SK-N-SH (cell line): Measurements from ENCODE around the gene CRYBG1. TPM values are rescaled to one million over a fixed set of nuclear protein-coding genes. Genes with fewer than 3 reads are reported as not detected.

Experiments used
- CTCF ChIA-PET: fragments of 300-600, 350-600 bp; formaldehyde crosslinking; extraction: SDS; loops from one replicate; lab custom pipeline; 2021; lab: Yijun Ruan, JAX
- POLR2A ChIA-PET: fragments of 350-600 bp; sonication (Branson Sonifier 250); formaldehyde crosslinking; extraction: SDS; loops from one replicate; lab custom pipeline; 2020; ENCODE audit warnings: antibody characterized with exemption, inconsistent platforms; lab: Yijun Ruan, JAX
- DNase-seq: peaks from one replicate; pipeline ENCODE4 v3.0.0; 2012
- H2AFZ ChIP-seq: fragments of 200-600 bp; sonication (generic); 2 replicates; pipeline ENCODE4 v1.8.1; 2016; ENCODE audit warnings: antibody characterized with exemption, mild to moderate bottlenecking, low read depth
- H3F3A ChIP-seq: fragments of 200-600 bp; sonication (generic); replicated peaks from 2 replicates; pipeline ENCODE3; 2016; ENCODE audit warnings: antibody characterized with exemption, mild to moderate bottlenecking; ENCODE audit not compliant: insufficient read depth
- H3K27ac ChIP-seq, 2 experiments: fragments of 200-500 bp in 1 of 2; fragments of 200-600 bp in 1 of 2; sonication (Bioruptor generic) in 1 of 2; sonication (generic), shearing (Covaris generic) in 1 of 2; 2 replicates each; pipeline versions ENCODE4 v1.5.1 to v1.6.1; 2014 to 2016; ENCODE audit warnings: low read depth in 2 of 2, inconsistent platforms in 1 of 2, low read length in 1 of 2, mild to moderate bottlenecking in 1 of 2, mixed read lengths in 1 of 2
- H3K27me3 ChIP-seq: fragments of 200-600 bp; sonication (generic), shearing (Covaris generic); 2 replicates; pipeline ENCODE4 v1.6.1; 2016; ENCODE audit warnings: mixed run types; ENCODE audit not compliant: insufficient read depth
- H3K36me3 ChIP-seq, 2 experiments: fragments of 200-500 bp in 1 of 2; fragments of 200-600 bp in 1 of 2; sonication (Bioruptor generic) in 1 of 2; sonication (generic) in 1 of 2; replicated peaks in 1 of 2; 2 replicates each; pipeline versions ENCODE3 to v1.5.1; 2014 to 2016; ENCODE audit warnings: low read length in 1 of 2, mild to moderate bottlenecking in 1 of 2; ENCODE audit not compliant: insufficient read depth in 2 of 2, control insufficient read depth in 1 of 2
- H3K4me1 ChIP-seq, 2 experiments: fragments of 200-500 bp in 1 of 2; fragments of 200-600 bp in 1 of 2; sonication (Bioruptor generic) in 1 of 2; sonication (generic), shearing (Covaris generic) in 1 of 2; 2 replicates each; pipeline versions ENCODE4 v1.5.1 to v1.6.1; 2014 to 2016; ENCODE audit warnings: low read depth in 1 of 2, low read length in 1 of 2, mixed run types in 1 of 2; ENCODE audit not compliant: insufficient read depth in 2 of 2, control insufficient read depth in 1 of 2
- H3K4me2 ChIP-seq: fragments of 200-600 bp; sonication (generic), shearing (Covaris generic); 2 replicates; pipeline ENCODE4 v1.6.1; 2017; ENCODE audit warnings: mixed run types
- H3K4me3 ChIP-seq, 2 experiments: fragments of 200-500 bp in 1 of 2; fragments of 200-600 bp in 1 of 2; sonication (Bioruptor generic) in 1 of 2; sonication (generic), shearing (Covaris generic) in 1 of 2; 2 replicates each; pipeline versions ENCODE4 v1.5.1 to v1.8.1; 2014 to 2016; ENCODE audit warnings: low read depth in 2 of 2, inconsistent platforms in 1 of 2, low read length in 1 of 2, mild to moderate bottlenecking in 1 of 2, mixed read lengths in 1 of 2, moderate library complexity in 1 of 2
- H3K79me2 ChIP-seq: fragments of 200-600 bp; sonication (generic); 2 replicates; pipeline ENCODE4 v1.8.1; 2017; ENCODE audit warnings: mild to moderate bottlenecking; ENCODE audit not compliant: insufficient read depth
- H3K9ac ChIP-seq: fragments of 200-600 bp; sonication (generic); 2 replicates; pipeline ENCODE4 v1.6.1; 2017; ENCODE audit warnings: mixed run types
- H3K9me2 ChIP-seq: fragments of 200-600 bp; sonication (generic); 2 replicates; pipeline ENCODE4 v1.6.1; 2017; ENCODE audit warnings: mixed run types
- H3K9me3 ChIP-seq: fragments of 200-600 bp; sonication (generic); 2 replicates; pipeline ENCODE4 v1.6.1; 2017; ENCODE audit warnings: mixed run types, mild to moderate bottlenecking, moderate library complexity
- H4K20me1 ChIP-seq: fragments of 200-600 bp; sonication (generic); 2 replicates; pipeline ENCODE4 v1.6.1; 2017; ENCODE audit warnings: mild to moderate bottlenecking, mixed run types; ENCODE audit not compliant: insufficient read depth
- EZH2phosphoT487 ChIP-seq: fragments of 200-600 bp; sonication (generic); IDR thresholded peaks from 2 replicates; pipeline ENCODE4 v1.6.1; 2017; ENCODE audit warnings: low read depth, mixed run types, mild to moderate bottlenecking, antibody characterized with exemption, moderate library complexity, borderline replicate concordance
- FOSL2 ChIP-seq: IDR thresholded peaks from 2 replicates; pipeline ENCODE4 v1.4.0; 2012; ENCODE audit warnings: low read depth, mild to moderate bottlenecking, moderate library complexity, borderline replicate concordance
- GATA2 ChIP-seq: sonication (generic); formaldehyde crosslinking; IDR thresholded peaks from 2 replicates; pipeline ENCODE4 v1.5.0; 2020; ENCODE audit warnings: mild to moderate bottlenecking, missing genetic modification reagents
- MAX ChIP-seq: IDR thresholded peaks from 2 replicates; pipeline ENCODE4 v1.4.0; 2012; ENCODE audit warnings: low read depth
- MEF2A ChIP-seq: IDR thresholded peaks from 2 replicates; pipeline ENCODE4 v1.4.0; 2012; ENCODE audit warnings: low read depth, borderline replicate concordance
- MXI1 ChIP-seq: IDR thresholded peaks from 2 replicates; pipeline ENCODE4 v1.6.1; 2012; ENCODE audit warnings: mild to moderate bottlenecking, low read depth, low read length, improper control_type of control experiment
- RAD21 ChIP-seq: IDR thresholded peaks from 2 replicates; pipeline ENCODE4 v1.6.1; 2012; ENCODE audit warnings: mild to moderate bottlenecking, low read length
- SIN3A ChIP-seq: IDR thresholded peaks from 2 replicates; pipeline ENCODE4 v1.6.1; 2012; ENCODE audit warnings: low read depth, mild to moderate bottlenecking, low read length, moderate library complexity, borderline replicate concordance
- TAF1 ChIP-seq: IDR thresholded peaks from 2 replicates; pipeline ENCODE4 v1.6.1; 2012; ENCODE audit warnings: low read depth, mild to moderate bottlenecking, low read length, moderate library complexity, borderline replicate concordance
- TCF12 ChIP-seq: IDR thresholded peaks from 2 replicates; pipeline ENCODE4 v1.4.0; 2012
- USF1 ChIP-seq: IDR thresholded peaks from 2 replicates; pipeline ENCODE4 v1.4.0; 2012; ENCODE audit warnings: low read depth, borderline replicate concordance
- WGBS: methylation state at CpG from one replicate; pipeline ENCODE4 v1.1.6; 2017; ENCODE audit warnings: low lambda C conversion rate; 5-methylcytosine and 5-hydroxymethylcytosine counted together
- polyA plus RNA-seq, 3 experiments: library from polyadenylated mRNA; depleted of rRNA; stranded (reverse); fragments of >200 nt; gene quantifications; 2 replicates each; pipeline ENCODE4 v1.2.3, GENCODE V29; 2012
- TF ChIP-seq, protein P1 (sequence below): IDR thresholded peaks from 2 replicates; pipeline ENCODE4 v1.4.0; 2012; ENCODE audit warnings: low read depth, borderline replicate concordance
- TF ChIP-seq, protein P2 (sequence below): IDR thresholded peaks from 2 replicates; pipeline ENCODE4; 2012
- TF ChIP-seq, protein P3 (sequence below): fragments of 200-600 bp; sonication (generic); IDR thresholded peaks from 2 replicates; pipeline ENCODE4 v1.6.1; 2017; ENCODE audit warnings: antibody characterized with exemption, mild to moderate bottlenecking, moderate library complexity

CRYBG1 gene
- polyA plus RNA-seq, 1 of the 3 experiments (the other 2 are of a cell fraction): 13.8 TPM

DNA sequence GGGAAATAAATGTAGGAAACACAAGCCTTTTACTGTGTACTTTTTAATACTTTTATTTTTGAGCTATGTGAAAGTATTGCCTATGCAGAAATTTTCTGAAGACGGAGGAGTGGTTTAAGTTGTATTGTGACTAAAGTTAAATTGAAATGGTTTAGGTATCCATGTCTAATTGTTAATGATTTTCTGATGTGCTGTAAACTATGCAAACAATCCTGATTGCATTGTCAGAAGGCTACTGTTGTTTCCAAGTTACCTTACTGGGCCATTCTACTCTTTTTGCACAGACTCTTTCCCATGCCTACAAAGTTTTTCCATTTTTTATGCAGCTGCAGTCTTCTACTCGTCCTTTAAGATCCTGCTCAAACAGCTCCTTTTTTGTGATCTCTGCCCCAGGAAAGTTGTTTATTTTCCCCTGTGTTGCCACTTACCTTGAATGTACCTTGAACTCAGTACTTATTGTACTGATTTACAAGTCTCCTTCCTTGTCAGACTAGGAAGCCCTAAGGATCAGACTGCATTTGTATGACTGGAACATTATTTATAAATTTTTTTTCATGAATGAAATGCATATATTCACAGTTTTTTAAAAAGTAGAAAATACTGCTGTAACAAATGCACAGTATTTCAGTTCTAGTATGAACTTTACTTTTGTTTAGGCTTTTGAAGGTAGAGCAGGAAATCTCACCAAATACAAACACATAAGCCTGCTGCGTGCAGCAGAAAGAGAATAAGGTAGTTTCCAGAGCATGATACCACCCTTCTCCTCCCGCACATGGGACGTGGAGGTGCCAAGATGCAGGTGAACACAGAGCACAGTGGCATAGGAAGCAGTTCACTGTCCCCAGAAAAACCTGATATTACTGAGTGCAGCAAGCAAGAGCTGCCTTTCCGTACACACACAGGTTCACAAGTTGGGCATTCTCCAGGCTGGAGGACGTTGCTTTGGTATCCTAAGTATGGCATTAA, 97.8 kb downstream of the CRYBG1 start:
- ChIA-PET CTCF (interaction anchor here (1.3 to 2.6 kb wide), 5 partner anchors 13 to 539 kb away, joined by 4 to 10 read pairs (median 6); no protein-coding TSS in a partner anchor), POLR2A (no interaction called here)
- Histone ChIP-seq H3F3A (no peaks in the 10 kb centered on the region), H4K20me1 (no peaks in the 10 kb centered on the region), H3K4me1 (no peaks in the 10 kb centered on the region), H3K27ac (no peak overlapping the region), H3K27me3 (no peaks in the 10 kb centered on the region), H3K9me3 (no peaks in the 10 kb centered on the region), H3K9me2 (no peaks in the 10 kb centered on the region), H3K4me3 (no peak overlapping the region), H3K36me3 (no peaks in the 10 kb centered on the region), H3K4me2 (no peak overlapping the region), H2AFZ (no peak overlapping the region; the same call in 1 of the 2 replicates), H3K9ac (no peak overlapping the region), H3K79me2 (no peaks in the 10 kb centered on the region)
- DNase-seq: no peak
- TF ChIP-seq, protein P1, sequence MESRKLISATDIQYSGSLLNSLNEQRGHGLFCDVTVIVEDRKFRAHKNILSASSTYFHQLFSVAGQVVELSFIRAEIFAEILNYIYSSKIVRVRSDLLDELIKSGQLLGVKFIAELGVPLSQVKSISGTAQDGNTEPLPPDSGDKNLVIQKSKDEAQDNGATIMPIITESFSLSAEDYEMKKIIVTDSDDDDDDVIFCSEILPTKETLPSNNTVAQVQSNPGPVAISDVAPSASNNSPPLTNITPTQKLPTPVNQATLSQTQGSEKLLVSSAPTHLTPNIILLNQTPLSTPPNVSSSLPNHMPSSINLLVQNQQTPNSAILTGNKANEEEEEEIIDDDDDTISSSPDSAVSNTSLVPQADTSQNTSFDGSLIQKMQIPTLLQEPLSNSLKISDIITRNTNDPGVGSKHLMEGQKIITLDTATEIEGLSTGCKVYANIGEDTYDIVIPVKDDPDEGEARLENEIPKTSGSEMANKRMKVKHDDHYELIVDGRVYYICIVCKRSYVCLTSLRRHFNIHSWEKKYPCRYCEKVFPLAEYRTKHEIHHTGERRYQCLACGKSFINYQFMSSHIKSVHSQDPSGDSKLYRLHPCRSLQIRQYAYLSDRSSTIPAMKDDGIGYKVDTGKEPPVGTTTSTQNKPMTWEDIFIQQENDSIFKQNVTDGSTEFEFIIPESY: no peak
- no peak for TF ChIP-seq MEF2A
- WGBS: 60% methylated on average over 7 of the region's 7 CpGs

GRCh38 chr6:106460481-106460880, 100.0 kb downstream of the CRYBG1 start:
- no peaks in the 10 kb centered on the region for H3F3A ChIP-seq
- no peaks in the 10 kb centered on the region for H3K9me3 ChIP-seq
- WGBS: 52% methylated on average over 2 of the region's 2 CpGs
- H3K9ac ChIP-seq: no peak overlapping the region
- no peaks in the 10 kb centered on the region for H3K9me2 ChIP-seq
- ChIA-PET POLR2A (no interaction called here), CTCF (interaction anchor here (1.6 to 2.6 kb wide), 3 partner anchors 15 to 519 kb away, joined by 6 to 10 read pairs (median 6); no protein-coding TSS in a partner anchor)
- no peaks in the 10 kb centered on the region for H3K36me3 ChIP-seq
- H3K4me1 ChIP-seq: no peaks in the 10 kb centered on the region
- H3K27me3 ChIP-seq: no peaks in the 10 kb centered on the region
- H3K79me2 ChIP-seq: no peaks in the 10 kb centered on the region
- H2AFZ ChIP-seq: no peak overlapping the region
- no peak overlapping the region for H3K4me3 ChIP-seq
- no peak for DNase-seq
- no peak overlapping the region for H3K27ac ChIP-seq
- H4K20me1 ChIP-seq: no peaks in the 10 kb centered on the region
- H3K4me2 ChIP-seq: no peak overlapping the region
- no peak for TF ChIP-seq GATA2 (CRISPR knock-in tag)
- TF ChIP-seq USF1: no peak
- no peak for TF ChIP-seq TCF12
- TF ChIP-seq RAD21: no peak
- no peak for TF ChIP-seq SIN3A
- no peak for TF ChIP-seq MXI1
- TF ChIP-seq, protein P2, sequence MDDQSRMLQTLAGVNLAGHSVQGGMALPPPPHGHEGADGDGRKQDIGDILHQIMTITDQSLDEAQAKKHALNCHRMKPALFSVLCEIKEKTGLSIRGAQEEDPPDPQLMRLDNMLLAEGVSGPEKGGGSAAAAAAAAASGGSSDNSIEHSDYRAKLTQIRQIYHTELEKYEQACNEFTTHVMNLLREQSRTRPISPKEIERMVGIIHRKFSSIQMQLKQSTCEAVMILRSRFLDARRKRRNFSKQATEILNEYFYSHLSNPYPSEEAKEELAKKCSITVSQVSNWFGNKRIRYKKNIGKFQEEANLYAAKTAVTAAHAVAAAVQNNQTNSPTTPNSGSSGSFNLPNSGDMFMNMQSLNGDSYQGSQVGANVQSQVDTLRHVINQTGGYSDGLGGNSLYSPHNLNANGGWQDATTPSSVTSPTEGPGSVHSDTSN: no peak
- no peak for TF ChIP-seq MAX
- no peak for TF ChIP-seq FOSL2
- no peak for TF ChIP-seq TAF1
- no peak for TF ChIP-seq EZH2phosphoT487
- TF ChIP-seq, protein P3, sequence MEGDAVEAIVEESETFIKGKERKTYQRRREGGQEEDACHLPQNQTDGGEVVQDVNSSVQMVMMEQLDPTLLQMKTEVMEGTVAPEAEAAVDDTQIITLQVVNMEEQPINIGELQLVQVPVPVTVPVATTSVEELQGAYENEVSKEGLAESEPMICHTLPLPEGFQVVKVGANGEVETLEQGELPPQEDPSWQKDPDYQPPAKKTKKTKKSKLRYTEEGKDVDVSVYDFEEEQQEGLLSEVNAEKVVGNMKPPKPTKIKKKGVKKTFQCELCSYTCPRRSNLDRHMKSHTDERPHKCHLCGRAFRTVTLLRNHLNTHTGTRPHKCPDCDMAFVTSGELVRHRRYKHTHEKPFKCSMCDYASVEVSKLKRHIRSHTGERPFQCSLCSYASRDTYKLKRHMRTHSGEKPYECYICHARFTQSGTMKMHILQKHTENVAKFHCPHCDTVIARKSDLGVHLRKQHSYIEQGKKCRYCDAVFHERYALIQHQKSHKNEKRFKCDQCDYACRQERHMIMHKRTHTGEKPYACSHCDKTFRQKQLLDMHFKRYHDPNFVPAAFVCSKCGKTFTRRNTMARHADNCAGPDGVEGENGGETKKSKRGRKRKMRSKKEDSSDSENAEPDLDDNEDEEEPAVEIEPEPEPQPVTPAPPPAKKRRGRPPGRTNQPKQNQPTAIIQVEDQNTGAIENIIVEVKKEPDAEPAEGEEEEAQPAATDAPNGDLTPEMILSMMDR: no peak
